GM12878 (cell line): ENCODE measurements around the gene FRAS1. TPM values are rescaled to one million over a fixed set of nuclear protein-coding genes. Genes with fewer than 3 reads are reported as not detected.

ENCODE experiments used
- ATAC-seq: fragments of 200-7000 bp; cut with Tn5 transposase; 3 replicates; pipeline ENCODE4 v1.9.1; 2020; ENCODE audit warnings: mild to moderate bottlenecking, moderate library complexity
- BruUV-seq: library from RNA; stranded (reverse); fragments of 400-500 nt; replicated peaks from 2 replicates; lab custom pipeline; 2021; lab: Mats Ljungman, UMichigan
- CTCF ChIA-PET: fragments of 300-600 bp; sonication (Branson Sonifier 250); formaldehyde crosslinking; extraction: SDS; loops from one replicate; lab custom pipeline; 2021; ENCODE audit warnings: inconsistent platforms; lab: Yijun Ruan, JAX
- POLR2A ChIA-PET: fragments of 350-600 bp; formaldehyde crosslinking; extraction: SDS; loops from one replicate; lab custom pipeline; 2021; ENCODE audit warnings: inconsistent platforms; lab: Charles Lee
- RAD21 ChIA-PET: fragments of 300-600 bp; sonication (Branson Sonifier 250); formaldehyde crosslinking; loops from one replicate; lab custom pipeline; 2023; ENCODE audit warnings: antibody characterized with exemption; ENCODE audit not compliant: unreplicated experiment; lab: Charles Lee
- SMC1A ChIA-PET: fragments of 300-600 bp; sonication (Branson Sonifier 250); formaldehyde crosslinking; loops from one replicate; lab custom pipeline; 2023; ENCODE audit not compliant: unreplicated experiment, uncharacterized antibody; lab: Charles Lee
- DNase-seq: peaks from one replicate; pipeline ENCODE4 v3.0.0-alpha.2; 2011; ENCODE audit warnings: low read depth, low spot score
- FAIRE-seq: peaks from 3 replicates; lab custom pipeline; 2011; peaks lifted over from hg19 to GRCh38; lab: Jason Lieb, UNC
- H2AFZ ChIP-seq: 2 replicates; pipeline ENCODE4 v1.6.0; 2011; ENCODE audit warnings: low read depth, low read length, control low read depth; ENCODE audit not compliant: control insufficient read depth
- H3K27ac ChIP-seq: 2 replicates; pipeline ENCODE4 v1.5.1; 2011; ENCODE audit warnings: control low read depth; ENCODE audit not compliant: control insufficient read depth, insufficient read depth
- H3K27me3 ChIP-seq, 2 experiments: replicated peaks in 1 of 2; 2 replicates each; pipeline versions ENCODE4 v1.6.0 to v1.6.1; 2011; ENCODE audit warnings: low read length in 1 of 2; ENCODE audit not compliant: control insufficient read depth in 2 of 2, insufficient read depth in 2 of 2
- H3K36me3 ChIP-seq, 2 experiments: 2 replicates each; pipeline ENCODE4 v1.5.1; 2011; ENCODE audit warnings: low read length in 1 of 2; ENCODE audit not compliant: control insufficient read depth in 2 of 2, insufficient read depth in 2 of 2
- H3K4me1 ChIP-seq: 2 replicates; pipeline ENCODE4 v1.6.1; 2011; ENCODE audit warnings: mild to moderate bottlenecking, low read length, moderate library complexity, mixed read lengths; ENCODE audit not compliant: control insufficient read depth, insufficient read depth
- H3K4me2 ChIP-seq: 2 replicates; pipeline ENCODE4 v1.6.0; 2011; ENCODE audit warnings: control low read depth; ENCODE audit not compliant: control insufficient read depth, insufficient read depth
- H3K4me3 ChIP-seq: fragments of 200-600 bp; sonication (generic); 2 replicates; pipeline ENCODE4 v1.5.1; 2016
- H3K79me2 ChIP-seq: 2 replicates; pipeline ENCODE4 v1.6.0; 2011; ENCODE audit warnings: low read length; ENCODE audit not compliant: control insufficient read depth, insufficient read depth
- H3K9ac ChIP-seq: 2 replicates; pipeline ENCODE4 v1.8.0; 2011; ENCODE audit warnings: low read length, control low read depth, mixed read lengths; ENCODE audit not compliant: control insufficient read depth, insufficient read depth
- H3K9me3 ChIP-seq: replicated peaks from 3 replicates; pipeline ENCODE4 v1.5.1; 2011; ENCODE audit warnings: mild to moderate bottlenecking, low read length; ENCODE audit not compliant: control insufficient read depth, insufficient read depth
- H4K20me1 ChIP-seq: 2 replicates; pipeline ENCODE4 v1.6.0; 2011; ENCODE audit not compliant: control insufficient read depth, insufficient read depth
- E4F1 ChIP-seq: fragments of 450-650 bp; IDR thresholded peaks from 2 replicates; pipeline ENCODE4 v1.6.1; 2018; ENCODE audit warnings: borderline replicate concordance, mild to moderate bottlenecking; ENCODE audit not compliant: partially characterized antibody
- HCFC1 ChIP-seq: fragments of 150-350 bp; IDR thresholded peaks from 2 replicates; pipeline ENCODE4 v1.6.1; 2014; ENCODE audit warnings: low read length
- IRF4 ChIP-seq: IDR thresholded peaks from 2 replicates; pipeline ENCODE4 v1.6.1; 2011; ENCODE audit warnings: low read depth, low read length
- MAX ChIP-seq: IDR thresholded peaks from 2 replicates; pipeline ENCODE4 v1.6.1; 2012; ENCODE audit warnings: low read depth, low read length, improper control_type of control experiment
- MTA3 ChIP-seq: IDR thresholded peaks from 2 replicates; pipeline ENCODE4 v1.6.1; 2012; ENCODE audit warnings: low read length, inconsistent platforms, borderline replicate concordance
- NFXL1 ChIP-seq: fragments of 450-650 bp; IDR thresholded peaks from 2 replicates; pipeline ENCODE4 v1.6.1; 2017; ENCODE audit warnings: antibody characterized with exemption, mild to moderate bottlenecking, borderline replicate concordance
- RELA ChIP-seq: fragments of 450-650 bp; IDR thresholded peaks from 2 replicates; pipeline ENCODE4 v1.8.0; 2014; ENCODE audit warnings: borderline replicate concordance; ENCODE audit not compliant: partially characterized antibody
- RUNX3 ChIP-seq: IDR thresholded peaks from 2 replicates; pipeline ENCODE4 v1.6.1; 2012; ENCODE audit warnings: low read length, inconsistent platforms
- SREBF2 ChIP-seq: IDR thresholded peaks from 2 replicates; pipeline ENCODE4 v1.6.1; 2012; ENCODE audit warnings: mild to moderate bottlenecking, low read length
- ZSCAN29 ChIP-seq: fragments of 450-650 bp; IDR thresholded peaks from 2 replicates; pipeline ENCODE4 v1.6.1; 2017; ENCODE audit warnings: mild to moderate bottlenecking, moderate library complexity
- WGBS: methylation state at CpG from one replicate; pipeline ENCODE4 v1.1.6; 2016; ENCODE audit warnings: low lambda C conversion rate; ENCODE audit not compliant: insufficient replicate concordance, insufficient coverage; ENCODE audit errors: missing lambda C conversion rate; 5-methylcytosine and 5-hydroxymethylcytosine counted together
- in situ Hi-C: fragments of 300-500 bp; cut with MboI; formaldehyde crosslinking; loops from 9 replicates; pipeline ENCODE4 v1.14.3; 2018; ENCODE audit warnings: mixed read lengths
- intact Hi-C: fragments of 100-400 bp; cut with micrococcal nuclease; formaldehyde crosslinking; loops from one replicate; pipeline ENCODE4 v1.14.2; 2022; ENCODE audit not compliant: unreplicated experiment
- polyA plus RNA-seq, 11 experiments: library from polyadenylated mRNA; depleted of rRNA in 4 of 11; unstranded in 6 of 11; stranded (reverse) in 5 of 11; fragments of >200 nt; fragmentation: Nextera tagmentation in 4 of 11; fragmentation: Illumina TruSeq in 1 of 11; extraction: Ambion mirVana in 4 of 11; extraction: Trizol in 1 of 11; gene quantifications; 1 replicate in 1 of 11; 2 replicates in 10 of 11; pipeline versions ENCODE4 v1.2.1 to v1.2.3, GENCODE V29; 2011 to 2016; ENCODE audit warnings: inconsistent platforms in 2 of 11, missing spikeins in 2 of 11, low read depth in 1 of 11
- total RNA-seq, 4 experiments: library from RNA; depleted of rRNA in 3 of 4; stranded (reverse); fragments of >200 nt in 3 of 4; fragmentation: Illumina TruSeq in 1 of 4; extraction: Trizol in 1 of 4; gene quantifications; 2 replicates each; pipeline versions ENCODE4 v1.2.1 to v1.2.3, GENCODE V29; 2013 to 2021

The FRAS1 gene
- total and polyA plus RNA-seq, 10 of the 15 experiments (the other 5 are each of a cell fraction or from before 2014, with no cell fraction given): 0.08 to 11.7 (median 0.20) TPM

GRCh38 chr4:78024576-78025091 lies 32.5 kb upstream of the FRAS1 start:
- DNase-seq (no peak), FAIRE-seq (no peak), ATAC-seq (no peak)
- no peaks in the 10 kb centered on the region for H3K79me2 ChIP-seq
- no peaks in the 10 kb centered on the region for H4K20me1 ChIP-seq
- no peaks in the 10 kb centered on the region for H3K27me3 ChIP-seq
- CTCF ChIA-PET: no interaction called here
- POLR2A ChIA-PET: no interaction called here
- H3K4me3 ChIP-seq: no peak overlapping the region
- 54% methylated on average over 3 of the region's 3 CpGs for WGBS
- in situ Hi-C loops (no loop called here), intact Hi-C loops (no loop called here)
- TF ChIP-seq IRF4 (no peak), E4F1 (no peak), HCFC1 (no peak), MTA3 (no peak), RUNX3 (no peak), MAX (no peak), SREBF2 (no peak), RELA (no peak), ZSCAN29 (no peak), NFXL1 (no peak)
- H3K9me3 ChIP-seq: no peaks in the 10 kb centered on the region
- H3K4me2 ChIP-seq: no peak overlapping the region
- H3K4me1 ChIP-seq: no peaks in the 10 kb centered on the region
- no TSS peak for BruUV-seq
- no peak overlapping the region for H3K9ac ChIP-seq
- H3K27ac ChIP-seq: no peak overlapping the region
- RAD21 ChIA-PET: no interaction called here
- no peaks in the 10 kb centered on the region for H3K36me3 ChIP-seq
- SMC1A ChIA-PET: no interaction called here
- no peak overlapping the region for H2AFZ ChIP-seq
